ENCODE data around the gene CAPN7. TPM values are rescaled to one million over a fixed set of nuclear protein-coding genes. Genes with fewer than 3 reads are reported as not detected.

The CAPN7 gene
- total RNA-seq, 2 donors from 2014 or later, result 32.6 to 41.2 TPM

DNA sequence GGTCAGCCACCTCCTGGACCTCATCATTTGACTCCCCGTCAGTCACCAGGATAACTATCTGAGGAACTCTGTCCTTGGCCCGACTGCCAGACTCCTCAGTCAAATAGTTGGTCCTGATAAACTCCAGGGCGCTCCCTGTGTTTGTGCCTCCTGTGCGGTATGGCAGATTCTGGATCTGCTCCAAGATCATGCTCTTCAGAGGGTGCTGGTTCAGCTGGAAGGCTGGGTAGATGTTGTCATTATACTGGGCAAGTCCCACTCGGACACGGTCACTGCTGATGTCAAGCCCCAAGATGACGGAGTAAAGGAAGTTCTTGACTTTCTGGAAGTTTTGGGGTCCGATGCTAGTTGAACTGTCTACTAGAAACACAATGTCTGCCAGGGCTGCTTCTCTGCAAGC, 31.1 kb upstream of the CAPN7 start:
- DNase-seq, result no peak
- no peak overlapping the region for H3K27ac Mint-ChIP-seq
- H3K4me1 Mint-ChIP-seq, result no peaks in the 10 kb centered on the region
- 93 to 94% methylated on average over 8 of the region's 8 CpGs for WGBS, 2 experiments (ENCODE audit: insufficient coverage in 1 of 2, insufficient read length in 1 of 2)
- Histone ChIP-seq H3K36me3 (ENCODE audit: control insufficient read depth, insufficient read depth, low read length) (no peaks in the 10 kb centered on the region), H3K4me3 (ENCODE audit: low read length) (no peak overlapping the region), H3K4me1 (ENCODE audit: control insufficient read depth, insufficient read depth, low read length) (no peaks in the 10 kb centered on the region), H3K9ac (ENCODE audit: extremely low read depth, low read length, poor library complexity, severe bottlenecking) (no peak overlapping the region), H3K27ac (ENCODE audit: low read depth, low read length) (no peak overlapping the region), H3K27me3 (ENCODE audit: control insufficient read depth, insufficient read depth, low read length, poor library complexity, severe bottlenecking) (peaks cover 41% of the 10 kb centered on the region), H3K9me3 (ENCODE audit: control insufficient read depth, low read length) (no peaks in the 10 kb centered on the region)
- H3K4me3 Mint-ChIP-seq, result no peak overlapping the region
- no peaks in the 10 kb centered on the region for H3K36me3 Mint-ChIP-seq (ENCODE audit: low read depth)
- TF ChIP-seq, protein P1, sequence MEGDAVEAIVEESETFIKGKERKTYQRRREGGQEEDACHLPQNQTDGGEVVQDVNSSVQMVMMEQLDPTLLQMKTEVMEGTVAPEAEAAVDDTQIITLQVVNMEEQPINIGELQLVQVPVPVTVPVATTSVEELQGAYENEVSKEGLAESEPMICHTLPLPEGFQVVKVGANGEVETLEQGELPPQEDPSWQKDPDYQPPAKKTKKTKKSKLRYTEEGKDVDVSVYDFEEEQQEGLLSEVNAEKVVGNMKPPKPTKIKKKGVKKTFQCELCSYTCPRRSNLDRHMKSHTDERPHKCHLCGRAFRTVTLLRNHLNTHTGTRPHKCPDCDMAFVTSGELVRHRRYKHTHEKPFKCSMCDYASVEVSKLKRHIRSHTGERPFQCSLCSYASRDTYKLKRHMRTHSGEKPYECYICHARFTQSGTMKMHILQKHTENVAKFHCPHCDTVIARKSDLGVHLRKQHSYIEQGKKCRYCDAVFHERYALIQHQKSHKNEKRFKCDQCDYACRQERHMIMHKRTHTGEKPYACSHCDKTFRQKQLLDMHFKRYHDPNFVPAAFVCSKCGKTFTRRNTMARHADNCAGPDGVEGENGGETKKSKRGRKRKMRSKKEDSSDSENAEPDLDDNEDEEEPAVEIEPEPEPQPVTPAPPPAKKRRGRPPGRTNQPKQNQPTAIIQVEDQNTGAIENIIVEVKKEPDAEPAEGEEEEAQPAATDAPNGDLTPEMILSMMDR (conservative IDR thresholded peaks at IDR 0.05), result no peak
- H3K27me3 Mint-ChIP-seq (ENCODE audit: insufficient read depth), result peaks cover 31% of the 10 kb centered on the region
- H3K9me3 Mint-ChIP-seq, result no peaks in the 10 kb centered on the region

DNA sequence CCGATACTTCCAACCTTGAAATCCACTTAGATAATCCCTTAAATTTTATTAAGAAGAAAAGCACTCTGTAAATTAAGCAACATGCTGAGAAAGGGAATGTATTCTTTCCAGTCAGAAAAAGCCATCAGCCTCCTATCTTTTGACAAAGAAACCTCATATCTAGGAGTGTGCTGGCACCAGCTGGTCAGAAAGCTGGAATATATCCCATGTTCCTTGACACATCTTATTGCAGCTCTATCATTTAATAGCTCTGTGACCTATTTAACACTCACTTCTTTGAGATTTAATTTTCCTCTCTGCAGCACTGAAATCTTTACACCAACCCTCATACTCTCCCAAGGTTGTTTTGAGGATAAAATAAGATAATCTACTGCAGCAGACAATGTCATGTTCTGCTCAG, 30.4 kb upstream of the CAPN7 start:
- H3K4me1 ChIP-seq (ENCODE audit: control insufficient read depth, insufficient read depth, low read length), result no peaks in the 10 kb centered on the region
- H3K36me3 ChIP-seq (ENCODE audit: control insufficient read depth, insufficient read depth, low read length), result no peaks in the 10 kb centered on the region
- Mint-ChIP-seq H3K9me3 (no peaks in the 10 kb centered on the region), H3K4me3 (no peak overlapping the region), H3K27ac (no peak overlapping the region), H3K36me3 (ENCODE audit: low read depth) (no peaks in the 10 kb centered on the region), H3K27me3 (ENCODE audit: insufficient read depth) (peaks cover 29% of the 10 kb centered on the region), H3K4me1 (peaks cover 1% of the 10 kb centered on the region)
- H3K4me3 ChIP-seq (ENCODE audit: low read length), result no peak overlapping the region
- no peak for DNase-seq
- H3K27me3 ChIP-seq (ENCODE audit: control insufficient read depth, insufficient read depth, low read length, poor library complexity, severe bottlenecking), result peaks cover 41% of the 10 kb centered on the region
- H3K9me3 ChIP-seq (ENCODE audit: control insufficient read depth, low read length), result no peaks in the 10 kb centered on the region
- TF ChIP-seq, protein P1 (conservative IDR thresholded peaks at IDR 0.05), result no peak
- no peak overlapping the region for H3K9ac ChIP-seq (ENCODE audit: extremely low read depth, low read length, poor library complexity, severe bottlenecking)
- no peak overlapping the region for H3K27ac ChIP-seq (ENCODE audit: low read depth, low read length)
- 89 to 100% methylated on average over 1 of the region's 1 CpG for WGBS, 2 experiments (ENCODE audit: insufficient coverage in 1 of 2, insufficient read length in 1 of 2)

DNA sequence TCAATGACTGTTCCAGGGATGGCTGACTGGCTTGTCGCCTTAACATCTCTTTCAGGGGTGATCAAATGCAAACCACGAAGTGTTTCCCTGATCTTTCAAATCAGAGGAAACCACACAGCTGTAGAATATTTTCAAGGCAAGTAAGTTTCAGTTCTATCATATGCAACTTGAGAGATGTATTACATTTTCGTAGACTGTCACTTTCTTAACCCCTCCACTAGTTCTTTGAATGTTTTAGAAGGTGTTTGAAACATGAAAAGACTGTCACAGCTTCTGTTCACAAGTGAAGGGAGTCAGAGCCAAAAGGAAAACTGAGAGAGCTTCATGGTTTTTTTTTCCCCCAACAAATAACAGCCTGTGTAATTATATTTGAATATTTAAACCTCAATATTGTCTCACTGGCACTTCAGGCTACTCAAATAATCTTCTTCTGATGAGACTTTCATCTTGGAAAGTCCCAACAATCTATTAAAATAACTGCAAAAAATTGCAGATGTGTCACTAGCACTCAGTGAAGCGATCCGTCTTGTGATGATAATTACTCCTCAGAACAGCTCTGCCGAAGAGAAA, 25.9 kb upstream of the CAPN7 start:
- TF ChIP-seq, protein P1 (conservative IDR thresholded peaks at IDR 0.05), result no peak

More for the DNA sequence above, 25.9 kb upstream of the CAPN7 start:
- no peaks in the 10 kb centered on the region for H3K36me3 ChIP-seq (ENCODE audit: control insufficient read depth, insufficient read depth, low read length)
- Mint-ChIP-seq H3K27ac (no peak overlapping the region), H3K4me3 (no peak overlapping the region), H3K9me3 (no peaks in the 10 kb centered on the region), H3K36me3 (ENCODE audit: low read depth) (no peaks in the 10 kb centered on the region), H3K27me3 (ENCODE audit: insufficient read depth) (peaks cover 6% of the 10 kb centered on the region), H3K4me1 (peaks cover 1% of the 10 kb centered on the region)
- no peak overlapping the region for H3K27ac ChIP-seq (ENCODE audit: low read depth, low read length)
- DNase-seq, result no peak
- no peaks in the 10 kb centered on the region for H3K9me3 ChIP-seq (ENCODE audit: control insufficient read depth, low read length)
- H3K4me3 ChIP-seq (ENCODE audit: low read length), result no peak overlapping the region
- WGBS, 2 experiments (ENCODE audit: insufficient coverage in 1 of 2, insufficient read length in 1 of 2), result 75 to 81% methylated on average over 4 to 6 of the region's 6 CpGs
- no peaks in the 10 kb centered on the region for H3K4me1 ChIP-seq (ENCODE audit: control insufficient read depth, insufficient read depth, low read length)
- no peak overlapping the region for H3K9ac ChIP-seq (ENCODE audit: extremely low read depth, low read length, poor library complexity, severe bottlenecking)
- peaks cover 15% of the 10 kb centered on the region for H3K27me3 ChIP-seq (ENCODE audit: control insufficient read depth, insufficient read depth, low read length, poor library complexity, severe bottlenecking)
